Measurements from ENCODE around the gene CYP11A1.

Gene CYP11A1

GRCh38 chr15:74383695-74384565 lies 16.5 kb upstream of the CYP11A1 start:
- peak; percentile 92 for DNase-seq (ENCODE audit: low read depth)
- H3K4me3 ChIP-seq (ENCODE audit: low read depth, low read length), result peak overlapping the region; percentile 29
- no peak for TF ChIP-seq CTCF (IDR thresholded peaks at IDR 0.05; ENCODE audit: insufficient read depth, low read depth, low read length, missing control alignments)

- TF ChIP-seq CTCF (IDR thresholded peaks at IDR 0.05; ENCODE audit: insufficient read depth, low read depth, low read length, missing control alignments), result no peak
- no peak for DNase-seq (ENCODE audit: low read depth)
- H3K4me3 ChIP-seq (ENCODE audit: low read depth, low read length), result no peak overlapping the region; the same call in 1 of the 2 replicates
Measured at GRCh38 chr15:74383286-74383685, 15.8 kb upstream of the CYP11A1 start.

GRCh38 chr15:74382004-74382816 lies 14.8 kb upstream of the CYP11A1 start:
- peak; percentile 86 for DNase-seq (ENCODE audit: low read depth)
- TF ChIP-seq CTCF (IDR thresholded peaks at IDR 0.05; ENCODE audit: insufficient read depth, low read depth, low read length, missing control alignments), result peak; percentile 97
- no peak overlapping the region for H3K4me3 ChIP-seq (ENCODE audit: low read depth, low read length)

- H3K4me3 ChIP-seq (ENCODE audit: low read depth, low read length), result no peak overlapping the region
- no peak for TF ChIP-seq CTCF (IDR thresholded peaks at IDR 0.05; ENCODE audit: insufficient read depth, low read depth, low read length, missing control alignments)
- DNase-seq (ENCODE audit: low read depth), result no peak
Measured at GRCh38 chr15:74381481-74381880, 14.0 kb upstream of the CYP11A1 start.

GRCh38 chr15:74381190-74381453 lies 13.7 kb upstream of the CYP11A1 start:
- TF ChIP-seq CTCF (IDR thresholded peaks at IDR 0.05; ENCODE audit: insufficient read depth, low read depth, low read length, missing control alignments), result no peak
- H3K4me3 ChIP-seq (ENCODE audit: low read depth, low read length), result no peak overlapping the region
- no peak for DNase-seq (ENCODE audit: low read depth)

- TF ChIP-seq CTCF (IDR thresholded peaks at IDR 0.05; ENCODE audit: insufficient read depth, low read depth, low read length, missing control alignments), result no peak
Measured at GRCh38 chr15:74380361-74381189, 13.1 kb upstream of the CYP11A1 start.

More at GRCh38 chr15:74380361-74381189, 13.1 kb upstream of the CYP11A1 start:
- no peak for DNase-seq (ENCODE audit: low read depth)
- no peak overlapping the region for H3K4me3 ChIP-seq (ENCODE audit: low read depth, low read length)

Measured in GM12865 (cell line).